GM12872 (cell line): Measurements from ENCODE around the gene LGALSL.

Experiments
- CTCF ChIP-seq: IDR thresholded peaks from 3 replicates; pipeline ENCODE4 v1.5.1; 2011; ENCODE audit warnings: low read depth, mild to moderate bottlenecking, low read length, moderate library complexity; ENCODE audit not compliant: insufficient read depth

LGALSL gene

GRCh38 chr2:64491426-64491825, 37.5 kb downstream of the LGALSL start:
- no peak for TF ChIP-seq CTCF

GRCh38 chr2:64492272-64492671, 38.3 kb downstream of the LGALSL start:
- TF ChIP-seq CTCF: no peak

GRCh38 chr2:64492821-64493220, 38.9 kb downstream of the LGALSL start:
- TF ChIP-seq CTCF: no peak

GRCh38 chr2:64493788-64494187, 39.8 kb downstream of the LGALSL start:
- no peak for TF ChIP-seq CTCF

GRCh38 chr2:64498438-64498837, 44.5 kb downstream of the LGALSL start:
- no peak for TF ChIP-seq CTCF

GRCh38 chr2:64500549-64500948, 46.6 kb downstream of the LGALSL start:
- no peak for TF ChIP-seq CTCF

GRCh38 chr2:64501946-64502345, 48.0 kb downstream of the LGALSL start:
- TF ChIP-seq CTCF: no peak

GRCh38 chr2:64502860-64503259, 48.9 kb downstream of the LGALSL start:
- TF ChIP-seq CTCF: no peak
